ENCODE results near the gene EFCAB11. TPM values are rescaled to one million over a fixed set of nuclear protein-coding genes. Genes with fewer than 3 reads are reported as not detected.
"Not testable (repeated sequence)": the region's sequence is repeated elsewhere in the genome, so short reads cannot be mapped to it uniquely, and the experiment has no call there.

The EFCAB11 gene
- total and polyA plus RNA-seq, 8 donors = 5.3 to 13.9 (median 11.3) TPM

DNA sequence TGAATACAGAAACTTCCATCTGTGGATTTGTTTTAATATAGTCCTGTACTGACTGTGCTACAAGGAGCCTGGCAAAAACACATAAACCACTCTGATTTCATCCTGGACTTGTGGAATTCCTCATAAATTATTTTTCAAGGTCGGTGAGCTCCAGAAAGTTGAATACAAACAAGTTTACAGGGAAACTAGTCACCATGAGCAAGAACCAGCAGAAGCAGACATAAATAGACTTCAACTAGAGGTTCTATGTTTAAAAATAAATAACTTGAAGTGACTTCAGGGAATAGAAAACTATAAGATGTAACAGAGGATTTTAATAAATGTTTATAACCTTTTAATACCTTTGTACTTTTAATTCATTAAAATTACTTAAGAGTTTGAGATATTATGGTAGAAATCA is 63.5 kb downstream of the EFCAB11 start:
- Histone ChIP-seq H3K27me3 (no peaks in the 10 kb centered on the region), H3K4me3 (no peak overlapping the region), H3K36me3 (no peaks in the 10 kb centered on the region), H3K9me3 (peaks cover 0 to 11% of the 10 kb centered on the region in 2 donors), H3K4me1 (no peaks in the 10 kb centered on the region), H3K27ac (no peak overlapping the region)
- DNase-seq (no peak), ATAC-seq (no peak)
- intact Hi-C loops (cut with DNase I) = no loop called here
- TF ChIP-seq, protein P1, sequence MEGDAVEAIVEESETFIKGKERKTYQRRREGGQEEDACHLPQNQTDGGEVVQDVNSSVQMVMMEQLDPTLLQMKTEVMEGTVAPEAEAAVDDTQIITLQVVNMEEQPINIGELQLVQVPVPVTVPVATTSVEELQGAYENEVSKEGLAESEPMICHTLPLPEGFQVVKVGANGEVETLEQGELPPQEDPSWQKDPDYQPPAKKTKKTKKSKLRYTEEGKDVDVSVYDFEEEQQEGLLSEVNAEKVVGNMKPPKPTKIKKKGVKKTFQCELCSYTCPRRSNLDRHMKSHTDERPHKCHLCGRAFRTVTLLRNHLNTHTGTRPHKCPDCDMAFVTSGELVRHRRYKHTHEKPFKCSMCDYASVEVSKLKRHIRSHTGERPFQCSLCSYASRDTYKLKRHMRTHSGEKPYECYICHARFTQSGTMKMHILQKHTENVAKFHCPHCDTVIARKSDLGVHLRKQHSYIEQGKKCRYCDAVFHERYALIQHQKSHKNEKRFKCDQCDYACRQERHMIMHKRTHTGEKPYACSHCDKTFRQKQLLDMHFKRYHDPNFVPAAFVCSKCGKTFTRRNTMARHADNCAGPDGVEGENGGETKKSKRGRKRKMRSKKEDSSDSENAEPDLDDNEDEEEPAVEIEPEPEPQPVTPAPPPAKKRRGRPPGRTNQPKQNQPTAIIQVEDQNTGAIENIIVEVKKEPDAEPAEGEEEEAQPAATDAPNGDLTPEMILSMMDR (IDR thresholded peaks at IDR 0.05) = no peak

DNA sequence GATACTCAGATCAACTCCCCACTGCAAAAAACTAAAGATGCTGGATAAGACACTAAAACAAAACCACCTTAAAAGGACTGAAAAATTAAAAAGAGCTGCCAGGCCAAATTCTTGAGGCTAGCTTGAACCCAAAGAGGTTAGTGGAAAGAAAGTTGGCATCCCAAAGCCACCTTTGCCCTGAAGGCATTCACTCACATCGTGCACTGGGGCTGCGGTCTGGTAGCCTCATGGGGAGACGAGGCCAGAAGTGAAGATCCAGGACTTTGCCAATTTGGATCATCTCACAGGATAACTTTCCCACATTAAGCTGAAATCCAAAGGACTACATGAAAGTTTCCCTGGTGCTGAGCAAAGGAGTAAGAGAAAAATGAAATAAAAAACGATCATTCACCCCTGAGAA is 63.9 kb downstream of the EFCAB11 start:
- no peak overlapping the region for H3K27ac ChIP-seq
- TF ChIP-seq, protein P1 (IDR thresholded peaks at IDR 0.05) = no peak
- H3K36me3 ChIP-seq = no peaks in the 10 kb centered on the region
- peaks cover 0 to 11% of the 10 kb centered on the region in 2 donors for H3K9me3 ChIP-seq
- DNase-seq (no peak), ATAC-seq (no peak)
- no peaks in the 10 kb centered on the region for H3K4me1 ChIP-seq
- no peaks in the 10 kb centered on the region for H3K27me3 ChIP-seq
- intact Hi-C loops (cut with DNase I) = no loop called here
- H3K4me3 ChIP-seq = no peak overlapping the region

DNA sequence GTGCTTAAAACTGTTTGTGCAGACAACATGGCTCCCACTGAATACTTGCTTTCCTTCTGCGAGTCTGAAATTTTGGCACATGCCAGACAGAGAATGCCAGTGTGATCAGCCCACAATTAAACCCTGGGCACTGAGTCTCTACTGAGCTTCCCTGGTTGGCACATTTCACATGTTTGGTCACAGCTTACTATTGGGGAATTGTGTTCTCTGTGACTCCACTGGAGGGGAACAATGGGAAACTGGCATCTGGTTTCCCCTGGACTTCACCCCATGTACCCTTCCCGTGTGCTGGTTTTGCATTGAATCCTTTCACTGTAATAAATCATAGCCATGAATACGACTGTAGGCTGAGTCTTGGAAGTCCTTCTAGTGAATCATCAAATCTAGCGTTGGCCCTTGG is 64.9 kb downstream of the EFCAB11 start:
- ATAC-seq (no peak), DNase-seq (no peak)
- intact Hi-C loops (cut with DNase I) = no loop called here
- TF ChIP-seq, protein P1 (IDR thresholded peaks at IDR 0.05) = no peak
- Histone ChIP-seq H3K9me3 (peaks cover 0 to 11% of the 10 kb centered on the region in 2 donors), H3K36me3 (no peaks in the 10 kb centered on the region), H3K4me3 (no peak overlapping the region), H3K4me1 (no peaks in the 10 kb centered on the region), H3K27ac (no peak overlapping the region), H3K27me3 (no peaks in the 10 kb centered on the region)

DNA sequence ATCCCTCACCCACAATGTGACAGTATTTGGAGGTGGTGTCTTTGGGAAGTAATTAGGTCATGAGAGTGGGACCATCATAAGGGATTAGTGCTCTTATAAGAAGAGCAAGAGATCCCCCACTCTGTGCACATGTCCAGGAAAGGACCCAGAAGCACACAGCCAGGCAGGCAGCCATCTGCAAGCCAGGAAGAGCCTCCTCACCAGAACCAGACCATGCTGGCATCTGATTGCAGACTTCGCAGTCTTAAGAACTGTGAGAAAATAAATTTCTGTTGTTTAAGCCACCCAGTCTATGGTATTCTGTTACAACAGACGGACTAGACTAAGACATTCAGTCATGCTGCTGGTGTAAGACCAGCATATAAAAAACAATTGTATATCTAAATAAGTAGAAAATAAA is 69.8 kb downstream of the EFCAB11 start:
- Histone ChIP-seq H3K4me3 (no peak overlapping the region), H3K36me3 (no peaks in the 10 kb centered on the region), H3K27ac (no peak overlapping the region), H3K27me3 (no peaks in the 10 kb centered on the region), H3K9me3 (no peaks in the 10 kb centered on the region), H3K4me1 (no peaks in the 10 kb centered on the region)
- intact Hi-C loops (cut with DNase I) = no loop called here
- ATAC-seq = no peak
- TF ChIP-seq, protein P1 (IDR thresholded peaks at IDR 0.05) = no peak
- DNase-seq = no peak

DNA sequence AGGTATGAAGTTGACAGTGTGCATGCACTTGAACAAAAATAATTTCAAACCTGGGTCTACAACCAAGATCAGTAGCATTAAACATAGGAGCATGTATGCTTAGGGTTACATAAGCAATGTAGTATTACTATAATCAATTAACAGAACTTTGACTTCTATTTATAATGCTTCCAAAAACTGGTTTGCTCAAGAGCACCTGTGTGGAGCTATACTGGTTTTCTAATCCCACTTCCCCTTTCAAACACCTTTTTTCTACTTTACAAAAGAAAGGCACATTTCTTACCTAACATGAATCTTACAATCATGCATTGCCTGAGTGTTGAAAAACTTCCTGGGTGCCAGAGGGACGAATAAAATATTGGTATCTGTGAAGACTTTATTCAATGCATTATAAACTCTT is 72.7 kb downstream of the EFCAB11 start:
- Histone ChIP-seq H3K27me3 (no peaks in the 10 kb centered on the region), H3K36me3 (no peaks in the 10 kb centered on the region), H3K9me3 (no peaks in the 10 kb centered on the region), H3K4me3 (no peak overlapping the region), H3K4me1 (no peaks in the 10 kb centered on the region), H3K27ac (no peak overlapping the region)
- TF ChIP-seq, protein P1 (IDR thresholded peaks at IDR 0.05) = no peak
- DNase-seq (no peak), ATAC-seq (no peak)
- intact Hi-C loops (cut with DNase I) = no loop called here

DNA sequence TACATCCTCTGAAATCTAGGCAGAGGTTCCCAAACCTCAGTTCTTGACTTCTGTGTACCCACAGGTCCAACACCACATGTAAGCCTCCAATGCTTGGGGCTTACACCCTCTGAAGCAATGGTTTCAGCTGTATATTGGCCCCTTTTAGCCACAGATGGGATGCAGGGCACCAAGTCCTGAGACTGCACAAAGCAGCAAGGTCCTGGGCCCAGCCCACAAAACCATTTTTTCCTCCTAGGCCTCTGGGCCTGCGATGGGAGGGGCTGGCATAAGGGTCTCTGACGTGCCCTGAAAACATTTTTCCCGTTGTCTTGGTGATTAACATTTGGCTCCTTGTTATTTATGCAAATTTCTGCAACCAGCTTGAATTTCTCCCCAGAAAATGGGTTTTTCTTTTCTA is 80.4 kb downstream of the EFCAB11 start:
- H3K36me3 ChIP-seq; intact Hi-C loops (cut with DNase I); ATAC-seq; H3K4me1 ChIP-seq; DNase-seq; H3K27ac ChIP-seq; H3K4me3 ChIP-seq; H3K27me3 ChIP-seq: not testable (repeated sequence)
- H3K9me3 ChIP-seq = peaks cover 0 to 15% of the 10 kb centered on the region in 2 donors
